ENCODE results near the gene MYLK4. TPM values are rescaled to one million over a fixed set of nuclear protein-coding genes. Genes with fewer than 3 reads are reported as not detected.

MYLK4 gene
- polyA plus RNA-seq, 1 experiment, result 0.21 TPM

GRCh38 chr6:2749969-2750600 is 637 bp downstream of the MYLK4 start:
- ChIA-PET POLR2A (no interaction called here), CTCF (interaction anchor here (0.6 to 6.0 kb wide), 45 partner anchors 10 to 1177 kb away, joined by 3 to 131 read pairs (median 4); partner anchors contain the start of genes SERPINB1 and WRNIP1)
- Histone ChIP-seq H3K9me3 (ENCODE audit: control insufficient read depth, insufficient read depth, low read length) (no peaks in the 10 kb centered on the region), H3K27me3 (ENCODE audit: control insufficient read depth, insufficient read depth, low read length) (no peaks in the 10 kb centered on the region), H3K4me3 (ENCODE audit: low read depth, low read length) (no peak overlapping the region), H3K27ac (ENCODE audit: low read depth, low read length) (no peak overlapping the region)
- DNase-seq (ENCODE audit: low read depth, low spot score), result no peak
- TF ChIP-seq CTCF (IDR thresholded peaks at IDR 0.05; ENCODE audit: low read depth, low read length), result peak; percentile 87

GRCh38 chr6:2748183-2748582 is 2.5 kb downstream of the MYLK4 start:
- ChIA-PET POLR2A (no interaction called here), CTCF (interaction anchor here (1.1 to 6.0 kb wide), 5 partner anchors 9 to 1151 kb away, joined by 3 to 131 read pairs (median 47); partner anchors contain the start of gene WRNIP1)
- Histone ChIP-seq H3K9me3 (ENCODE audit: control insufficient read depth, insufficient read depth, low read length) (no peaks in the 10 kb centered on the region), H3K27me3 (ENCODE audit: control insufficient read depth, insufficient read depth, low read length) (no peaks in the 10 kb centered on the region), H3K27ac (ENCODE audit: low read depth, low read length) (no peak overlapping the region), H3K4me3 (ENCODE audit: low read depth, low read length) (no peak overlapping the region)
- TF ChIP-seq CTCF (IDR thresholded peaks at IDR 0.05; ENCODE audit: low read depth, low read length), result no peak
- no peak for DNase-seq (ENCODE audit: low read depth, low spot score)

- Histone ChIP-seq H3K27ac (ENCODE audit: low read depth, low read length) (no peak overlapping the region), H3K27me3 (ENCODE audit: control insufficient read depth, insufficient read depth, low read length) (no peaks in the 10 kb centered on the region), H3K9me3 (ENCODE audit: control insufficient read depth, insufficient read depth, low read length) (no peaks in the 10 kb centered on the region), H3K4me3 (ENCODE audit: low read depth, low read length) (no peak overlapping the region)
- ChIA-PET POLR2A (no interaction called here), CTCF (interaction anchor here (1.0 to 1.8 kb wide), 2 partner anchors 9 to 44 kb away, joined by 3 to 12 read pairs; no protein-coding TSS in a partner anchor)
- no peak for DNase-seq (ENCODE audit: low read depth, low spot score)
- TF ChIP-seq CTCF (IDR thresholded peaks at IDR 0.05; ENCODE audit: low read depth, low read length), result no peak
Measured at GRCh38 chr6:2746557-2747061, 4.1 kb downstream of the MYLK4 start.

- POLR2A ChIA-PET, result no interaction called here
- Histone ChIP-seq H3K27ac (ENCODE audit: low read depth, low read length) (no peak overlapping the region), H3K9me3 (ENCODE audit: control insufficient read depth, insufficient read depth, low read length) (no peaks in the 10 kb centered on the region), H3K27me3 (ENCODE audit: control insufficient read depth, insufficient read depth, low read length) (no peaks in the 10 kb centered on the region), H3K4me3 (ENCODE audit: low read depth, low read length) (no peak overlapping the region)
- no peak for TF ChIP-seq CTCF (IDR thresholded peaks at IDR 0.05; ENCODE audit: low read depth, low read length)
- CTCF ChIA-PET, result interaction anchor here (0.6 kb wide), 2 partner anchors 395 to 1153 kb away, joined by 3 read pairs; no protein-coding TSS in a partner anchor
- no peak for DNase-seq (ENCODE audit: low read depth, low spot score)
Measured at GRCh38 chr6:2745246-2745645, 5.5 kb downstream of the MYLK4 start.

GRCh38 chr6:2744778-2745177 is 5.9 kb downstream of the MYLK4 start:
- CTCF ChIA-PET, result no interaction called here

More at GRCh38 chr6:2744778-2745177, 5.9 kb downstream of the MYLK4 start:
- no peaks in the 10 kb centered on the region for H3K27me3 ChIP-seq (ENCODE audit: control insufficient read depth, insufficient read depth, low read length)
- no peak for TF ChIP-seq CTCF (IDR thresholded peaks at IDR 0.05; ENCODE audit: low read depth, low read length)
- H3K4me3 ChIP-seq (ENCODE audit: low read depth, low read length), result no peak overlapping the region
- DNase-seq (ENCODE audit: low read depth, low spot score), result no peak
- H3K27ac ChIP-seq (ENCODE audit: low read depth, low read length), result no peak overlapping the region
- no peaks in the 10 kb centered on the region for H3K9me3 ChIP-seq (ENCODE audit: control insufficient read depth, insufficient read depth, low read length)
- POLR2A ChIA-PET, result no interaction called here
